HG03280 (cell line): Measurements from ENCODE around the gene NR2E1.

Source experiments
- ATAC-seq: cut with Tn5 transposase; IDR thresholded peaks from one replicate; pipeline ENCODE4 v1.9.1; 2021; ENCODE audit warnings: mild to moderate bottlenecking, moderate library complexity; ENCODE audit not compliant: unreplicated experiment

NR2E1 gene

DNA sequence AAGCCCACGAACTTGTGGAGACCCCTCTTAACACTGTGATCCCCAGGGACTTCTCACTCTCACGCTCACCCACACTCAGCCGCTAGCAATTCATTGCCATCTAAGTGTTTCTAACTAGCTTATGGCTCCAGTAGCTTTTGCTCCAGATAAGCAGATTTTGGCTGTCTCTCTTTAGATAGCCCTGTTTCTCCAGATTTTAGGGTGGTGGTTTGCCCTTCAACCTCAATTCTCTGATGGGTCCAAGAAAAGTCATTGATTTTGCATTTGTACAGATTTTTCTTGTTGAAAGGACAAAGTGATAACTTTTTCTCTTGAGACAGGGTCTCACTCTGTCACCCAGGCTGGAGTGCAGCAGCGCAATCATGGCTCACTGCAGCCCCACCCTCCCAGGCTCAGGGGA is 41.2 kb downstream of the NR2E1 start:
- no peak for ATAC-seq

DNA sequence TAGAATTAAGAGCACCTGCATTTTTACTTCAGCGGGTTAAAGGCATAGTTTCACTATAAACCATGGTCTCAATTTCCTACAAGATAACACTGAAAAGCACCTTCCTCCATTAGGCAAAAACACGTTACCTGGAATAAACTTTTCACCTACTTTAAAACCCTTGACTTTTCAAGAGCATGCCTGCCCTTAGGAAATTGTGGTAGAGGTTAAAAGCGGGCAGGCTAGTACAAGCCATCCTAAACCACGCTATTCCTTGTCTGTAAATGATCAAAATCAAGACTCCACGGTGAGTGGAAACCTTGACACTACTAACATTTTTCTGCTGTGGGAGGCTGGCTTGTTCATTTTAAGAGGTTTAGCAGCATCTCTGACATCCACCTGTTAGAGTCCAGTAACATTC is 43.9 kb downstream of the NR2E1 start:
- no peak for ATAC-seq

- ATAC-seq, result no peak
Measured at GRCh38 chr6:108210556-108210955, 44.7 kb downstream of the NR2E1 start.

DNA sequence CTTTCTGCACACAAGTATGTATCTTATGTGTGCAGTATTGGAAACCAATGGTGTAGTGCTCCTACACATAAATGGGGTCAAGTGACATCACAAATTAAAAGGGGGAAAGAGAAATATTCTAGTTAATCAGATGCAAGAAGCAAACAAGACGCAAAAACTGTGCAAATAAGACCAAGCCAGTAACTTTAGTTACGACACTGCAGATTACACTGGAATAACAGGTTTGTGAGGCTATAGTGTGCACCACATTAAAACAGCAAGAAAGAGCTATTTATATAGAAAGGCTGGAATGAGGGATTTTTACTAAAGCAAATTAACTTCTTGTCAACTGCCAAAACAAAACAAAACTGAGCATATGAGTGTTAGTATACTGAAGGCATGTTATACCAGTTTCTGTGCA is 45.8 kb downstream of the NR2E1 start:
- ATAC-seq, result no peak

DNA sequence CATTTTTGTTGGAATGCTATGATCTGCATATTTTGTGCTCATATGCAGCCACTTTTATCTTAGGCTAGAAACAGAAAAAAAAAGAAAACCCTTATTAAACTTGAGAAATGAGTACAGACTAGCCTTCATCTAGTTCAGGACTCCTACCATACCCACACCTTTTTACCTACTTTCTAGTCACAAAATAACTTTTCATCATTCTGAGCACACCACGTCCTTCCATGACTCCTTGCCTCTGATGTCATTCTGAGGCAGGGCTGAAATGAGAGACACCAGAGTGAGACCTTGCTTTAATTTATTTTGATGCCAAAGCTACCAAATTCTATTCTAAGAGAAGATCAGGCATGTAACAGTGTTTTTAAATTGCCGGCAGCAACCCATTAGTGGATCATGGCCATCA is 56.2 kb downstream of the NR2E1 start:
- no peak for ATAC-seq

GRCh38 chr6:108222504-108222903 is 56.7 kb downstream of the NR2E1 start:
- ATAC-seq, result no peak

GRCh38 chr6:108227290-108227689 is 61.5 kb downstream of the NR2E1 start:
- ATAC-seq, result no peak

- no peak for ATAC-seq
Measured at GRCh38 chr6:108228416-108228815, 62.6 kb downstream of the NR2E1 start.

DNA sequence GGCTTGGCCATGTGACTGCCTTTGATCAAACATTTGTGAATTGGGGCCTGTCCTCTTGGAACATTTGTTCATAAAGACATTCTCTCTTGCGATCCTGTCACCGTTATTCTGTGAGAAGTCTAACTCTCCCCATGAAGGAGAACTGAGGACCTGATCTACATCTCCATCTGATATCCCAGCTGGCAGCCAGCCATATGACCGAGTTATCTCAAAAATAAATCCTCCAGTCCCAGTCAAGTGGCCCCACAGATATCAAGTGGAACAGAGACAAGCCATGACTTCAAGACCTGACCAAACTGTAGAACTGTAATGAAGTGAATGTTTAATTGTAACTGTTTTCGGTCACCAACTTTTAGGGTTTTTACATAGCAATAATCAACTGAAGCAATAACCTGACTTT is 69.3 kb downstream of the NR2E1 start:
- ATAC-seq, result no peak

GRCh38 chr6:108236791-108237190 is 71.0 kb downstream of the NR2E1 start:
- no peak for ATAC-seq

DNA sequence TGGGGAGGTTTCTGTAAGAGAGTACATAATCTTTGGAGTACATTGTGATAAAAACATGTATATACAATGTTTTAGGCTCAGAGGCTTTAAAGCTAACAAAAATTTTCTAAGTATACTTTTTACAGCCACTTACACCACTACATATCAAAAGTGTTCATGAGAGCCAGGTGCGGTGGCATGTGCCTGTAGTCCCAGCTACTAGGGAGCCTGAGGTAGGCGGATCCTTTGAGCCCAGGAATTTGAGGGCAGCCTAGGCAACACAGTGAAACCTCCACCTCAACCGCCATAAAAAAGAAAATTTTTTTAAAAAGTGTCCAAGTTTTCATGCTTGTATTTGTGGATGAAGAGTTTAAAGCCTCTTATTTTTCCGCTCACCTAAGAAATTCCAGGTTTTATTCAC is 72.5 kb downstream of the NR2E1 start:
- ATAC-seq, result no peak
